GM19324 (cell line): ENCODE measurements around the gene PSMC5.

Source experiments
- ATAC-seq: cut with Tn5 transposase; IDR thresholded peaks from one replicate; pipeline ENCODE4 v1.9.1; 2021; ENCODE audit warnings: mild to moderate bottlenecking, moderate library complexity; ENCODE audit not compliant: unreplicated experiment, low FRiP score

Gene PSMC5

DNA sequence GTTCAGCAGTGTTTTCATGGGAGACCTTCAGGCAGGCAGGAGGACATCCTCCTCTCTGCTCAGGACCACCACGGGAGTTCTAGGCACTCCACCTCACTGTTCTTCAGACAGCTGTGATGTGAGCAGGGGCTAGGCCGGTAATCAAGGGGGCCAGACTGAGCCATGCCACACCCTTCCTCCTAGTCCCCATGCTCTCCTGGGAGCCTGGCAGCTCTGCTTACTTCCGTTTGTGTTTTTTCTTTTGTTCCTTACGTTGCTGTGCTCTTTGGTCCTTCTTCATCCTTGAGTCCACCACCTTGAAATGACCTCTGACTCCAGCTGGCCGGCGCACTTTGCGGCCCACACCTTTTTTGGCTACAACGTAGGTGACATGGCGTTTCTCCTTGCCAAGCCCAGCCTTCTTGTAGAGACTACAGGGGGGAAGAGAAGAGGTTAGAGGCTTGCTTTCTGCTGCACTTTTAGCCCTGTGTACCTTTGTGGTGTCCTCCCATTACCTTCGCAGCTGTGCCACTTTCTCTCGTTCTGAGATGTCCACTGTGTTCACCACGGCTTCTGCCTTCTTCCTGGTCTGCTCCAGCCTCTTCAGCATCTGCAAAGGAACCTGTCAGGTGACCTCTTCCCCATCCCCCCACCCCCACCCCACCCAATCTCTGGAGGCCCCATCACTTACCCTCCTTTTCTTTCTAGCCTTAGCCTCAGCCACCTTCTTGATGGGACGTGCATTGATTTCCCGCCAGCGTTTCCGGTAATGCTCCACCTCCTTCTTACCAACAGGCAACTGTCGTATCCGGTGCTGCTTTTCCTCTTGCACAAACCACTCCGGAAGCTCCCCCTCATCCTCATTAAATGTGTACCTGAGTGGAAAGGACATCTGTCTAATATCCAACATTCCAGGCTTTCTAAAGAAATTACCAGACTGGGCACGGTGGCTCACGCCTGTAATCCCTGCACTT, 7.4 kb upstream of the PSMC5 start:
- no peak for ATAC-seq

DNA sequence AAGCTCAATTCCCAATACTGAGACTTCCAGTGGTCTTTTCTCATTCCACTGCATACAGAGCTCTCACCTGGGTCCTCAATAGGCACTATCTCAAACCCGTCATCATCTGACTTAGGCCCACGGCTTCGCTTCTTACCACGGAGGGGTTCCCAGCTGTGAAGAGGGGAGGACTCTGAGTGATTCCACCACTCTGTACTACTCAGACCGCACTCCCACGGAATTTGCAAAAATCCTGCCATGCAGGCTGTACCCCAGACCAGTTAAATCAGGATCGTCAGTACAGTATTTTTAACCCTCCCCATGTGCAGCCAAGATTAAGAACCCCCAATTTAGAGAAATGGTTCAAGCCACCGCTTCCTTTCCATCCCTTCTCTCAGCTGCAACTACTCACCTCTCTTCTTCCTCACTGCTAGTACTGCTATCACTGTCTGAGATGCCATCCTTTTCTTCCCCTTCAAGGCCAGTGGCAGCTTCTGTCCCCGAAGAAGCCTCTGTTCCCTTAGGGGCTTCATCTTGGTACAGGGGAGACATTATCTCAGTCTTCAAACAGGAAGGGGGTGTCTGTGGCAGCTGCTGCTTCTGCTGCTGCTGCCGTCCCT, 6.2 kb upstream of the PSMC5 start:
- ATAC-seq, result no peak

DNA sequence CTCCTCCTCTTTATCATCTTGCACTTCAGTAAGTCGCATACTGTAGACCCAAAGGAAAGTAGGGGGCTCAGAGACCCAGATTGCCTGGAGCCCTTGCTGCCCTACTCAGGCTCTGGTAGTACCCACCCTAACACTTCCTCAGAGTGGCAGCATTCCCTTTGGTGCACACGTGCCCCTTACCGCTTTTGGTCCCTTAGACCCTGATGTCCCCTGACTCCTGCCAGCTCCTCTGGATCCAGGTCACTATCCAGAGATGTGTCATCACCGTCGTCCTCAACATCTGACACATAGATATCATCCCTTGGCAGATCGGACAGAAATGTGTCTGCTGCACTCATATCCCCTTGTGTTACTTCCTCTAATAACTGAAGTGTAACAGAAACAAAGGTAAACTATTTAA, 5.4 kb upstream of the PSMC5 start:
- no peak for ATAC-seq

DNA sequence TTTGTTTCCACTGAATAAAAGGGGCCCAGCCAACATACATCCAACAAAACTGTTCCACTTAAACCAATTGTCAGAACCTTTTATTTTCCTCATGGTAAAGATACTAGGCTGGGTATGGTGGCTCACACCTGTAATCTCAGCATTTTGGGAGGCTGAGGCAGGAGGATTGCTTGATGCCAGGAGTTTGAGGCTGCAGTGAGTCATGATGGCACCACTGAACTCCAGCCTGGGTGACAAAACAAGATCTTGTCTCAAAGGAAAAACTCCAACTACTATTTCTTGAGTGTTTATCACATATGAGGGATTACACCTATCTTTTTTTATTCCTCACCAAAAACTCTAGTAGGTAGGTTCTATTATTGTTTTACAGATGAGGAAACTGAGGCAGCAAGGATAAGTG, 4.7 kb upstream of the PSMC5 start:
- no peak for ATAC-seq

DNA sequence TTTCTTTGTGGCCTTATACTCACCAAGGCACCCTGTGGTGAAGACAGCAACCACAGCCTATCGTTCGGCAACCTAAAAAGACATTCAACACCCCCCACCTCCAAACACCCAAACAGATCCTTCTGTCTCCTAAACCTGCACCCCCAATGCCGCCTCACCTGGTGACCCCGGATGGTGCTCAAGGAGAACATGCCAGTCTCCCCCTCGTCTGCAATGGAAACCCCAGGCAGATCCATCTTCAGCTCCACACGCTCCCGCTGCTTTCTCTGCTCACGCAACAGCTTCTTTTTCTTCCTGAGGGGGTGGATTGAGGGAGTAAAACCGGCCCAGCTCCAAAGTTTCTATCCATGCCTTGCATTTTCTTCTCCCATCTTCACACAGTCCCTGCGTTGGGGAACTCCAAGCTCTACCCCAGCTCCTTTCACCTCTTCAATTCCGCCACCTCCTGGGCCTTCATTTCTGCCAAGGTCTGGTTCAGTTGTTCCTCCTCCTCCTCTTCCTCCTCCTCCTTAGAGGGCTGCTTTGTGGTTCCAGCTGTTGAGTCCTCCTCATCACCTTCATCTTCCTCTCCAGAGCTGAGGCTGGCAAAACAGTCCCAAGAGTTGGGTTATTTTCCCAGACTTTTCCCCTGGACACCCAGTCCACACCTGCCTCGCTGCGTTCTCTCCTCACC, 3.4 kb upstream of the PSMC5 start:
- no peak for ATAC-seq

DNA sequence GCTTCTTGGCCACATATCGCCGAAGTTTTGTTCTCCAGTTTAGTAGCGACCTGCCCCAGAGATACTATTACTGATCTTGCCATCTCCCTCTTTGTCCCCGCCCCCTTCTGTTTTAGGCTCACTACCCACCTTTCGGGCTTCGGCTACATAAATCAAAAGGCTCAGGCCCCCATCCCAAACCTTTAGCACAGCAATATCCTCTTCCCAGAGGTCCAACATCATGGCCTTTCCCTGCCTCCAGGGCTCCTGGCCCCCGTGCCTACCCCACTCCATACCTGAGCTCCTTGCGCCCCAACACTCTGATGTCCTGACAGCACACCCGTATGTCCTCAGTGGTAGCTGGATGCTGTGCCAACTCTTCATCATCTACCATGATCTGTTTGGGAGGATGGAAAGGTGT, 2.9 kb upstream of the PSMC5 start:
- ATAC-seq, result no peak

DNA sequence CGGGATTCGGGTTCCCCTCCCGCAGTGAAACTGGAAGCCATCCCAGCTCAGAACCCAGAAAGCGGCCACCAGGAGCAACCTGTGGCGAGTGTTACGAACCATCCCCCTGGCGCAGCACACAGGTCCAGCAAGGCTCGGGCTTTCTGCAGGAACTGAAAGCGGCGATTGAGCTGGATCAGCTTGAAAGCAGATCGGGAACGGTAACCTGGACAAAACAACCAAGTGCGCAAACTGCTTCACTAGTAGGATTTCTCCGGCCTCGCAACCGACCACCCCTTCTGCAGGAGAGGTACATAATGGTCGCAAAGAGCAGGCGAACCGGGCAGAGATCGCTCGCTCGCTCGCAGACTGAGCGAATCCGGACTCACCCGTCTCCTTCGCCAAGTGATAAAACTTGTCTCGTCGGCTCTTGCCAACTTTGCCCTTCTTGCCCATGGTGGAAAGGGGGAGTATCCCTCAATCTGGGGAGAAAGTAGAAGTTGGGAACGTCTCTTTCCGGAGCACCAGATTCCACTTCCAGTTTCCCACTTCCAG, 696 bp upstream of the PSMC5 start:
- ATAC-seq, result no peak

DNA sequence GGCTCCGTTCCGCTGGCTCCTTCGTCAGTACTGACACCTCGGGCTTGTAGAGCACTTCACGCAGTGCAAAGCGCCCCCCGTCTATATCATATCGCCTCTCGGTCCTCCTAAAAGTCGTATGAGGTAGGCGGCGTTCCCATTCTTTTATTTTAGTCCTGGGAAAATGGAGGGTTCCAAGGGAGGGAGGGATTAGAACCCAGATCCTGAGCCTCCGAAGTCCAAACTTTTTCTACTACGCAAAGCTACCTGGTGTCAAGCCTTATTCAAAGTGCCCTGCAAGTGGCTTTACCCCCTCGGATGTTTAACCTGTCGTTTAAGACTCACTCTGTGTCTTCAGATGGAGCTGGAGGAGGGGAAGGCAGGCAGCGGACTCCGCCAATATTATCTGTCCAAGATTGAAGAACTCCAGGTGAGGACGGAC, 580 bp downstream of the PSMC5 start:
- no peak for ATAC-seq

DNA sequence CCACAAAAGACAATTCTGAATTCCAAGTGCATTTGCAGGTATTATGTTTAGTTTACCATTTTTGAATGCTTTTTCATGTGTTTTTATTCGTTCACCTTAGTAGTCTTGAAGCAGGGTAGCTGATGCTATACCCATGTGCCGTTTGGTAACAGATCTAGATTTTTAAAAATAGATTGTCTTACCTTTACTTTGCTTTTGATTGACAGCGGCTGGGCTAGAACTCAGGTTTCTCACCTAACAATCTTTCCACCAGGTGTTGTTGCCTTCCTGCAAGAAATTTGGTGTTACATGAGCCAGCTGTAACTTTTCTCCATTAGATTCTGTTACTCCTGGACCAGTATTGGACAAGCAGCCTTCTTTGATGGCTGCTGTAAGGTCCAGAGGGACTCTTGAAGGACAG, 1.7 kb downstream of the PSMC5 start:
- ATAC-seq, result no peak

DNA sequence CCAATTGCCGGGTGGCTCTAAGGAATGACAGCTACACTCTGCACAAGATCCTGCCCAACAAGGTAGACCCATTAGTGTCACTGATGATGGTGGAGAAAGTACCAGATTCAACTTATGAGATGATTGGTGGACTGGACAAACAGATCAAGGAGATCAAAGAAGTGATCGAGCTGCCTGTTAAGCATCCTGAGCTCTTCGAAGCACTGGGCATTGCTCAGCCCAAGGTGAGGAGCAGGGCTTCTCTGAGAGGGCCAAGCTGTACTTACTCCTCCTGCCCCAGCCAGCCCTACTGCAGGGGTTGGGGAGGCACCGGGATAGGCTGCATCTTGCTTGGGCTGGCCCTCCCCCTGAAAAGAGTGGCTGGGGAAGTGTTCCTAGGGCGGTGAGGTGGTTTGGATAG, 3.0 kb downstream of the PSMC5 start:
- no peak for ATAC-seq

DNA sequence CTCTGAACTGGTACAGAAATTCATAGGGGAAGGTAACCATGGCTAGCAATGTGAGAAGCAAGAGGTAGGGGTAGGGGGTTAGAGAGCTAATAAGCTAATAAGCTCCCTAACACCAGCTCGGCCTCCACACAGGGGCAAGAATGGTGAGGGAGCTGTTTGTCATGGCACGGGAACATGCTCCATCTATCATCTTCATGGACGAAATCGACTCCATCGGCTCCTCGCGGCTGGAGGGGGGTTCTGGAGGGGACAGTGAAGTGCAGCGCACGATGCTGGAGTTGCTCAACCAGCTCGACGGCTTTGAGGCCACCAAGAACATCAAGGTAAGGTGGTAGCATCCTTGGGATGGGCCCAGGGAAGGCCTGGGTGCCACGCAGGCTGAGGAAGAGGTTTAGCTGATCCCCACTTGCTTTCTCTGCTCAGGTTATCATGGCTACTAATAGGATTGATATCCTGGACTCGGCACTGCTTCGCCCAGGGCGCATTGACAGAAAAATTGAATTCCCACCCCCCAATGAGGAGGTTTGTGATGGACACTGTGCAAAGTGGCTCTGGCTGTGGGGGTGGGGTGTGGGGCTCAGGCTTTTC, 3.8 kb downstream of the PSMC5 start:
- ATAC-seq, result no peak

DNA sequence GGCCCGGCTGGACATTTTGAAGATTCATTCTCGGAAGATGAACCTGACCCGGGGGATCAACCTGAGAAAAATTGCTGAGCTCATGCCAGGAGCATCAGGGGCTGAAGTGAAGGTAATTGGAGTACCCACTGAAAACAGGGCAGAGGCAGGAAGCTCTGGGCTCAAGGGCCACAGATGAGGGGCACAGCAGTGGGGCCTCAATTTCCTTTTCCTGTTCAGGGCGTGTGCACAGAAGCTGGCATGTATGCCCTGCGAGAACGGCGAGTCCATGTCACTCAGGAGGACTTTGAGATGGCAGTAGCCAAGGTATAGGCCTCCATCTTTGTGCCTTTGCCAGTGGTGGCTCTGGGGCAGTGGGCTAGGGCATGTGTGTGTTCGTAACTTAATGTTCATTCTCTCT, 4.3 kb downstream of the PSMC5 start:
- ATAC-seq, result no peak

DNA sequence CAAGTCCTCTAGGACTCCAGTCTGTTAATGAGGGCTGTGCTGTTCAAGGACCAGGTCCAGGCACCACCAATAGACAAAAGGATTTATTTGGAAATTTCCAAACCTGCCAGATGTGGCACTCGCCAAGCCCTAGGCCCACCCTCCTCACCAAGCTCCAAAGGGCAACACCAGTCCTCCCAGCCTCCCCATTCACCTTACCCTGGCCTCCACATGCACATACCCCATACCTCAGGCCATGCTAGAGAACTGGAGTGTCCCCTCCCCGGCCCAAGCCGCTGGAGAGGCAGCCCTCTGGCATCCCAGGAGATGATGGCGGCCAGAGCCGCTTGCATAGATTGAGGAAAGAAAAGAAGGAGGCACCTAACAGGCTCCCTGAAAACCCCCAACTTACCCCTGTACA, 4.8 kb downstream of the PSMC5 start:
- no peak for ATAC-seq

DNA sequence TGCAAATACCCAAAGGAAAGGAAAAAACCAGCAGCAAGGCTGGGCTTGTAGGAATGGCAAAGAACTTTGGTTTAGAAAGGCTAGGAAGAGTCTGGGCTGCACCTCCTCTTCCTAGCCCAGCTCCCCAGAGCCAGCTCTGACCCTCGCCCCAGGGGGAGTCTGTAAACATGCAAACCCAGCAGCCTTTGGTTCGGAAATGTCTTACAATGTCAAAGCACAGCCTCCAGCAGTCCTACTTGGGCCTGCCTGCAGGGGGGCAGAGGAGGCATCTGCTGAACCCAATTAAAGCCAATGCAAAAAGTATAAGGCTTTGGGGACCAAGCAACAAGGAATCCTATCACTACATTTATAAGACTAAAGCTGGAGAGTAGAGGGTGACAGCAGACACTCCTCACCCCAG, 5.2 kb downstream of the PSMC5 start:
- no peak for ATAC-seq

DNA sequence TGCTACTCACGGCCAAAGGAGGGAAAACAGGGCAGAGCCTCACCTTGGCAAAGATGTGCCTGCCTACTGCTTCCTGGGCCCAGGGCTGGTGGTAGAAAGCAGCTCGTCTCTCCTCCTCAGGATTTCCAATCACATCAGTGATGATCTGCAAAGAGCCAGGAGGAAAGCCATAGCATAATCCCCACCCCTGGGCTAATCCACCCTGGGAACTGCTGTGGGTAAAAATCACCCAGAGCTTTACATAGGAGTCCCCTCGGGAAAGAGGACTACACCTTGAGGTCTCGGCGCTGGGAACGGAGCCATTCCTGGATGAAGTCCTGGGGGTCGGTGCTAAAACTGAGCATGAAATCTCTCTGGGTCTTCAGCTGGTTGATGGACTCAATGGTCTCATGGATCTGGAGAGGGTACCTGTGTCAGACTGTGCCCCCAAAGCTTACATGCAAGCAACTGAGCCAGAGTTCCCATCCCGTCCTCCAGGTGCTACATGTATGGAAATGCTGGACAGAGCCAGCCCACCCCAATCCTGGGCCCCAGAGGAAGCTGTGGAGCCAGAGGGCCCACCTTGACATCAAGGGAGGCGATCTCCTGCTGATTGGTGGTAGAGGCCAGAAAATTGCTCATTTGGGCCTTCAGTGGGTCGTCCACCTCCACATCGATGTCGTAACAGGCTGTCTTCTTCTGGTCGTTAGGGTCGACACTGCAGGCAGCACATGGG, 6.0 kb downstream of the PSMC5 start:
- ATAC-seq, result no peak

DNA sequence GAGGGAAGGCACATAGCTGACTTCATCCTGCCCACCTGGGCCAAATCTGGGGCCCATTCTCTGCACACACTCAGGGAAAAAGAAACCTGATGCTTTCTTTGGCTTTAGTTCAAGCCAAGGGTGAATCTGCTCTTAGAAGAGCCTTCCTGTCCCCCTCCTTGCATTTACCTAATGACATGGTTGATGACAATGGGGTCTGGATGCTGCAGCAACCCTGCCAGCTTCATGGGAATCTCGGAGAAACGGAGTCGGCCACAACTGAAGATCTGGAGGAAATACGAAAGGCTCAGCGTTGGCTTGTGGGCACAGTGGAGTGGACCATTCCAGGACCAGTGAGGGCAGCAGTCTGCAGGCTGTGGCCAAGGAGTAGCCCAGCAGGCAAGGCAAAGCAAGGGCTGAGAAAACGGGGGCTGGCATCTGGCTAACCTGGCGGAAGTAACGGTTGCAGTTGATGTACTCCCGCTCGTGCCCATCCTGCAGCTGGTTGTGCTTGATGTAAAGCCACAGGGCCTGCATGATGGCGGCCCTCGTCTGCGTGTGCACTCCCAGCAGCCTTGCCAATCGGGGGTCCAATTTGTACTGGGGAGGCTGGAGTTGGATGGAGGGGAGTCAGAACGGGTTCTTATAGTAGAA, 6.6 kb downstream of the PSMC5 start:
- ATAC-seq, result no peak

DNA sequence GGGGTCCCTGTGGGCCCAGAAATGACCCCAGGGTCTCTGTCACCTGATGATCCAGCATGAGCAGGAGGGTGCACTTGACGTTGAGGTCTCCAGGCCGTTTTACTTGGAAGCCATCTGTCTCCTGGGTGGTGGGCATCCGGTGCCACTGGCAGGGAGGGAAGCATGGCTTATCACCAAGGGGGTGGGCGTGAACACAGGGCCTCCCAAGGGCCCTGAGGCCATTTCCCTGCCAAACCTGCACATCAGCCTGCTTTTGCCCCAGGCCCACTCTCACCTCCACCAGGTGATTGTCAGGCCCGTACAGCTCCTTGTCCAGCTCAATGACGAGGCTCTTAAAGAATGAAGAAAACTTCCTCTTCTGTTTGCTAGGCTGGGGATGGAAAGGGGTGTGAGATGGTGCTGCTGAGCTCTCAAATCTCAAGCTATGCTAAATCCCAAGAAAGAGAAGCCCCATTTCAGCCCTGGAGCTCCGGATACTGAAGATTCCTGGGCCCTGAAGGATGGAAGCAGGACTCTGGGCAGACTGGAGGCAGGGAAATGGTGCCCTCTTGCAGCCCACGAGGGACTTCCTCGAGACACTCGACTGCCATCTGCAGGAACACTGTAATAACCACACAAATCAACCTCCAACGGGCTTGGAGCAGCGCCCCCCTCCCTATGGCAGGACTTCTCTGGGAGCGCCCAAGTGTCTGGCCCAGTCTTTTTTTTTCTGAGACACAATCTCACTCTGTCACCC, 7.4 kb downstream of the PSMC5 start:
- no peak for ATAC-seq

DNA sequence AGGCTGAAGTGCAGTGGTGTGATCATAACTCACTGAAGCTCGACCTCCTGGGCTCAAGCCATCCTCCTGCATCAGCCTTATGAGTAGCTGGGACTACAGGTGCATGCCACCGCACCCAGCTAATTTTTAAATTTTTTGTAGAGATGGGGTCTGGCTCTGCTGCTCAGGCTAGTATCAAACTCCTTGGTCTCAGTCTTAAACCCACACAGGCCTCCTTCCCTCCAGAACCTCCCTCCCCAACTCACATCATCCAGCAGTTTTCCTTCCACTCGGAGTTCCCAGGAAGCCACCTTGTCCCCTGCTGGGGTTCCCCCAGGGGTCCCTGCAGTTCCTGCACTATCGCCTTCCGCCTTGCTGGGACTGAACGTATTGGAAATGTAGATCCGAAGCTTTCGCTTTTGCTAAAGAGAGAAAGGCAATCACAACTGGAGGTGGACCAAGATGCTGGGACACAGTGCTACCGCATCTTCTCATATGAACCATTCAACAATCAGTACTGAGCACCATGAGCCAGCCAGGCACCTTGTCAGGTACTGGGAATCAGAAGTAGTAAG, 8.0 kb downstream of the PSMC5 start:
- no peak for ATAC-seq

DNA sequence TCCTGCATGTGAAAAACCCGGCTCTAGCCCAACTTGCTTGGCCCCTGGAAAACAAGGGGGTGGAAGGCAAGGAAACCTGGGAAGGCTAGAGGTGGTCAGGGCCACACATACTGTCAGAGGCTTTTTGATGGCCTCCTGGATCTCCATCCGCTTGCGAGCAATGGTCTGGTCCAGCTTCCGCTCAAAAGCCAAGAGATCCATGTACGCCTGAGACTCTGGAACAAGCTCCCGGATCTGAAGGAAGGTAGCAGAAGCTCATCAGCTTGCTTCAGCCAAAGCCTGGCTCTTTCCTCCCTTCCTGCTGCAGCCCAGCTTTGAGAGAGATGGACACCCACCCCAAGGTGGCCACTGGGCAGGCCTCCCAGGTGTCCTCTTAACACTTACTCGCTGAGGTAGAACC, 9.6 kb downstream of the PSMC5 start:
- no peak for ATAC-seq
